Skin of body (tissue), 2 donors: ENCODE measurements around the gene RNH1. TPM values are rescaled to one million over a fixed set of nuclear protein-coding genes. Genes with fewer than 3 reads are reported as not detected.

Source experiments
- DNase-seq: peaks from one replicate; lab custom pipeline; 2025; lab: John Stamatoyannopoulos, UW
- total RNA-seq: library from RNA; depleted of rRNA; stranded (reverse); fragments of >200 nt; gene quantifications from one replicate; pipeline ENCODE4 v1.2.3, GENCODE V29; 2014

Gene RNH1
- total RNA-seq, 1 donor from 2014 or later, result 83.8 TPM

- DNase-seq, result no peak
These were observed 47.4 kb downstream of the RNH1 start for GRCh38 chr11:459511-460220.

DNA sequence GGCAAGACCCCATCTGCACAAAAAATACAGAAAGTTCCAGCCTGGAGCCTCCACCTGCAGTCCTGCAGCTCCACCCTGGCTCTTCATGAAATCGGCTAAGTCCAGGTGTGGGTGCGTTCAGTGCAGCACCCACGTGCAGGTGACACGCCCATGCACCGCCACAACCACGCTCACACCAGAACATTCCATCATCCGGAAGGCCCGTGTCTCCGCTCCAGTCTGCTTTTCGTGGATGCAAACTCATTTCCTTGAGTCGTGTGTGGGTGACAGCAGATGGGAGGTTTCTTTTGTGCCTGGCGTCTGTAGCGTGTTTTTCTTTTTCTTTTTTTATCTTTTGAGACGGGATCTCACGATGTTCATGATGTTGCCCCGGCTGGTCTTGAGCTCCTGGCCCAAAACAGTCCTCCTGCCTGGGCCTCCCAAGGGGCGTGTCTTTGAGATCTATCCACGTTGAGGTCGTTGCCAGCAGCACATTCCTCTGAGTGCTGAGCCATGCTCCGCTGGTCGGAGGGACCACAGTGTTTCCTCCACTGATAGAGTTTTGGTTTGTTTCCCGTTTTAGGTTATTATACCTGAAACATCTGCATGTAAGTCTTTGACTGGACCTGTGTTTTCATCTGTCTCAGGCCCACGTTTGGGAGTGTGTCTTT is 49.8 kb downstream of the RNH1 start:
- no peak for DNase-seq

DNA sequence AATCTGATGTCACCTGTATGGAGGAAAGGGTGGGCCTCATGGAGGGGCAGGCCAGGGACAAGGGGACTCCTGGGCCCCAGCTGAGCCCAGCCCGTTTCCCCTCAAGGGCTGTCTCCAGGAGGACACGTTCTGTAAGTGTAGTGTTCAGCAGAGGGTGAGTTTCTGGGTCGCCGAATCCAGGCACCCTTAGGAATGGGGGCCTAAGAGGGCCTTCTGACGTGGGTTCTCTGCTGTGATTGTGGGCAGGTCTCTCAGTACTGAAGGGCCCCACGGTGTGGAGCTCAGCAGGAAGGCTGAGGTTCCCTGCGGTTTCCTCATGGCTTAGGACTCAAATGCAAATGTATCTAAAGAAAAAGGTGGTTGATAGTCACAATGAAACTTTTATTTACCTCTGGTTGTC is 50.5 kb downstream of the RNH1 start:
- no peak for DNase-seq

- no peak for DNase-seq
These were observed 51.4 kb downstream of the RNH1 start for GRCh38 chr11:455566-456147.

DNA sequence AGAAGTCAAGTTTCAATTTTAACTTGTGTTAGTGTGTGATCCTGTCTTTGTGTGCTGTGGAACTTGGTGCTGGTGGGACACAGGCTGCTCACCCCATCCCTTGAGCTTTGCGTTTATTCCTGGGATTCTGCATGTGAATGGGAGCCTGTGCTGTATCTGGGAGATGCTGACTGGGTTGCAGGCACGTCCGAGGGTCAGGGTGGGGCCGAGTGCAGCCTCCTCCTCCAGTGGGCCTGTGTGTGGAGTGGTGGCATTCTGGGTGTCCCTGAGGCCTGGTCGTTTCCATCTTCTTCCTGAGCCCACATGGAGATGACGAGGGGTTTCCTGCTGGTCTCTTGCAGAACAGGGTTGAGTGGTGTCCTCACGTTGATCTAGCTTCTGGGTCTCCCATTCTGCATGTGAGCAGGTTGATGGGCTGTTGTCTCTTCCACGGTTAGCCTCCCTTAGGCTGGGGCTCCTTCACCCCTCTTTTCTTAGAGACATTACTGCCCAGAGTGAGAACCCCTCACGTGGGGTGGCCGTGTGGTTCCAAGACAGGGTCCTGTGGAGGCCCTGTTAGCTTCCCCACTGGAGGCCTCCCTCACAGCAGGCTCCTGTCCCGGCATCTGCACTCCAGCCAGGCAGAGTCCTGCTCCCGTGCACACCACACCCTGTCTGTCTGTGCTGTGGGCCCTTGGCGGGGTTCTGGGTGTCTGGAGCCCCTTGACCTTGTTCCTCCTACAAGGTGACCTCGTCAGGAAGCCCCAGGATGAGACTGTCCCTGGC is 52.1 kb downstream of the RNH1 start:
- no peak for DNase-seq

- no peak for DNase-seq
These were observed 53.0 kb downstream of the RNH1 start for GRCh38 chr11:454043-454442.

DNA sequence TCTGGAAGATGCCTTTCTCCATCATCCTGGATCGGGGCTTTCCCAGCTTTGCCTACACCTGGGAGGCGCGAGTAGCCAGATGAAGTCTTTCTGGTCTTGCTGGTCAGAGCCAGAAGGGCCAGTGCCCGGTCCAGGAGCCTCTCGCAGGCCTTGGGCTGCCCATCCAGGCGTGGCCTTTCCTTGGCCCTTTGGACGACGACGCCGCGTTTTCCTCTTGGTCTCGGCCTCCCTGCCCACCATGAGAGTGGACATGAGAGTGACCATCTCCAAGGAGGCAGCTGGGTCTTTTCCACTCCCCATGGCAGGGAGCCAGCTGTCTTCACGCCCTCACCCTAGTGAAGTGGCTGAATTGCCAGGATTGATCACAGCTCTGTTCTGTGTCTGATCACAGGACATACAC is 53.5 kb downstream of the RNH1 start:
- no peak for DNase-seq

- DNase-seq, result no peak
These were observed 54.0 kb downstream of the RNH1 start for GRCh38 chr11:452916-453527.

GRCh38 chr11:452203-452744 is 54.8 kb downstream of the RNH1 start:
- DNase-seq, result no peak

- no peak for DNase-seq
These were observed 55.3 kb downstream of the RNH1 start for GRCh38 chr11:451738-452137.

DNA sequence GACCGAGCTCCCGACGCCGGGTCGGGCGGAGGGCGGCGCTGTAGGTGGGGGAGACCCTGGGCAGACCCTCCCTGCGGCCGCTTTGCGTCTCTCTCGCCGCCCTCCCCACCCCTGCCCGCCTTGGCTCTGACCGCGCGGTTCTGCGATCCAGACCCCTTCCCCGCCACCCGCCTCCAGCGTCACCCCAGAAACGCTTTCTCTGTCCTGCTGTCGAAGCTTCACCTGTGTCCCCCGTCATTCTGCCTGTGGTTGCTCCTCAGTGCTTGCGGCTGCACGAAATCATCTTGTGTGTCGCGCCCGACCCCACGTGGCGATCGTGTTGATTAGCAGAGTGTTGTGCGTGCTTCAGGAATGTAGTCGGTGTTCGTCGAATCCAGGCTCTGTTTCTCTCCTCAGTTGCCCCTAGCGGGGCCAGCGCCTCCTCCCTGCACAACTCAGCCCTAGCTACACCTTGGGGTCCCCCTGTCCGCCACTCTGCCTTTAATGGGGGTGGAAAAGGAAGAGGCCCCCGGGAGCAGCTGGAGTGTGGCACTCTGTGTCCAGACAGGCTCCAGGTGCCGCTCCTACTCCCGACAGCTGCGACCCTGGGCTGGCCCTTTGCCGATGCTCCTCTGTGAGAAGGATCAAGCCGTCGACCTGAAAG is 56.1 kb downstream of the RNH1 start:
- DNase-seq, result peak; percentile 31

DNA sequence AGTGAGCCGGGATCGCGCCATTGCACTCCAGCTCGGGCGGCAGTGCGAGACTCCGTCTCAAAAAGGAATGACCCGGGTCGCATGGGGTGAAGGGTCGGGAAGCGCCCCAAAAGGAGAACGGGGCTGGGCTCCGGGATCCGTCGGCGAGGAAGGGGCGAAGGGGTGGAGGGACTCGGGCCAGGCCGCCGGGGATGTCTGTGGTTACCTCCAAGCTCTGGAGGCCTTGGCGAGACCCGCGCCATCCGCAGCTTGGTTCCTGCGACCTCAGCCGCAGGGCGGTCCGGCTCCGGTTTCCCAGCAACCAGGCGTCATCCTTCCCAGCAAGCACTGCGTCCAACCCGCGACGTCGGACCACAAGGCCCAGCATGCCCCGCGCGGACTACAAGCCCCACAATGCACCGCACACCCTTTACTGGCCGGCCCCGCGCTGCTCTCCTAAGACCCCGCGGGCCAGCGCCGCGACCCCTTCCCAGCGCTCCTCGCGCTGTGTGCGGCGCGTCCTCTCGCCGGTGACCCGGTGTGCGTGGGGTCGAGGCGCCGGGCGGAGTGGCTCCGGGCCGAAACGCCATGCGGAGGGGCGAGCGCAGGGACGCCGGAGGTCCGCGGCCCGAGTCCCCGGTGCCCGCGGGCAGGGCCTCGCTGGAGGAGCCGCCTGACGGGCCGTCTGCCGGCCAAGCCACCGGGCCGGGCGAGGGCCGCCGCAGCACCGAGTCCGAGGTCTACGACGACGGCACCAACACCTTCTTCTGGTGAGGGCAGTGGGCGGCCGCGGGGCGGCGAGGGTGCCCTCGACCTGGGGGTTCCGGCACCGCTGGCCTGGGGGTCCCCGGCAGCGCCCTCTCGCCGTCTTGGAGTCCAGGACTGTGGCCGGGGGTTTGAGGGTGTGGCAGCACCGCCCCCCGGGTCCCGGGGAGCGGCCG is 56.9 kb downstream of the RNH1 start, which contains the start of gene PTDSS2:
Gene PTDSS2, plus strand, starts transcription at position 391 of the 920 bp plus-strand sequence. Its CDS starts 177 bp downstream, at position 568.
- peak; percentile 94 for DNase-seq

GRCh38 chr11:447923-448731 is 58.9 kb downstream of the RNH1 start:
- DNase-seq, result peak; percentile 91

GRCh38 chr11:446891-447290 is 60.2 kb downstream of the RNH1 start:
- no peak for DNase-seq

DNA sequence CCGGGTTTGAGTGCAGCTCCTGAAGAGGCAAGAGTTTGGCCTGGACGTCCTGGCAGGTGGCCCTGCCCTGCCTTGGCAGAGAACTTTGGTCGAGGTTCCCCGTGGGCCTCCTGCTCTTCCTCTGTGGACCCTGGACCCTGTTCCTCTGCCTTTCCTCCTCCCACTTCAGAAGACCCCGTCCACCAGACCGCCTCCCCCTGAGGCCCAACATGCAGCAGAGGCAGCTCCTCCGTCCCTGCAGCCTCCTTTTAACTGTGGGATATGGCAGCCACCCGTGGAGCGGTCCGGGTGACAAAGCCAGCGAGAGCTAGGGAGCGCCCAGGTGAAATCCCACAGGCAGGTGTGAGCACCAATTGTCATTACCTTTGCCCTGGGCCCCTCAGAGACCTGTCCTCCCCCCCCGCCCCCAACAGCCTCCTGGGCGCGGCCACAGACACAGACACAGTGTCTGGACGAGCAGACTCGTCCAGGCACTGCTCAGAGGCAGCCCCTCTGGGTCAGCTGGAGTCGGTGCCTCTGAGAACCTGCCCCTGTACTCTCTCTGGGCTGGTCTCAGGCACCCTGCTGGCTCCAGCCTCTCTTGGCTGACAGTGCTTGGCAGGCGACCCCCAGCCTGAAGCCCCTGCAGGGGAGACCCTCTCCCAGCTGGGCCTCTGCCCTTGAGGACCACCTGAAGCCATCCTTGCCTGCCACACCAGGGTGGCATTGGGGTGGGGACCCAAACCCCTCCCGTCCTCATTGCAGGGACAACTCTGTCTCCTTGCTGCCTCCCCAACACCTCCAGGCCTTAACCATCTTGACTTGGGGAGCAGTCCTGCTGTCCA is 61.1 kb downstream of the RNH1 start:
- no peak for DNase-seq
